GM18861 (cell line): ENCODE measurements around the gene SMAD7.
A peak's percentile ranks its signal among the peaks of the same experiment; 100 is the strongest.

Experiments
- ATAC-seq: cut with Tn5 transposase; IDR thresholded peaks from one replicate; pipeline ENCODE4 v1.9.1; 2021; ENCODE audit not compliant: unreplicated experiment

The SMAD7 gene

DNA sequence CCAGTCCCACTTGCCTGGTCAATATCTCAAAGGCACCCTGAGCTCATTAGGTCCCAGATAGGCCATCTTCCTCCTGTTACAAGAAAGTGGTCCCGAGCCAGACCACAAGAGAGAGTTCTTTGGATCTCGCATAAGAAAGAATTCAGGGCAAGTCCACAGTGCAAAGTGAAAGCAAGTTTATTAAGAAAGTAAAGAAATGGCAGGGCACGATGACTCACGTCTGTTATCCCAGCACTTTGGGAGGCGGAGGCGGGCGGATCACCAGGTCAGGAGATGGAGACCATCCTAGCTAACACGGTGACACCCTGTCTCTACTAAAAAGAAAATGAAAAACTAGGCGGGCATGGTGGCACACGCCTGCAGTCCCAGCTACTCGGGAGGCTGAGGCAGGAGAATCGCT is 10.8 kb upstream of the SMAD7 start:
- no peak for ATAC-seq

DNA sequence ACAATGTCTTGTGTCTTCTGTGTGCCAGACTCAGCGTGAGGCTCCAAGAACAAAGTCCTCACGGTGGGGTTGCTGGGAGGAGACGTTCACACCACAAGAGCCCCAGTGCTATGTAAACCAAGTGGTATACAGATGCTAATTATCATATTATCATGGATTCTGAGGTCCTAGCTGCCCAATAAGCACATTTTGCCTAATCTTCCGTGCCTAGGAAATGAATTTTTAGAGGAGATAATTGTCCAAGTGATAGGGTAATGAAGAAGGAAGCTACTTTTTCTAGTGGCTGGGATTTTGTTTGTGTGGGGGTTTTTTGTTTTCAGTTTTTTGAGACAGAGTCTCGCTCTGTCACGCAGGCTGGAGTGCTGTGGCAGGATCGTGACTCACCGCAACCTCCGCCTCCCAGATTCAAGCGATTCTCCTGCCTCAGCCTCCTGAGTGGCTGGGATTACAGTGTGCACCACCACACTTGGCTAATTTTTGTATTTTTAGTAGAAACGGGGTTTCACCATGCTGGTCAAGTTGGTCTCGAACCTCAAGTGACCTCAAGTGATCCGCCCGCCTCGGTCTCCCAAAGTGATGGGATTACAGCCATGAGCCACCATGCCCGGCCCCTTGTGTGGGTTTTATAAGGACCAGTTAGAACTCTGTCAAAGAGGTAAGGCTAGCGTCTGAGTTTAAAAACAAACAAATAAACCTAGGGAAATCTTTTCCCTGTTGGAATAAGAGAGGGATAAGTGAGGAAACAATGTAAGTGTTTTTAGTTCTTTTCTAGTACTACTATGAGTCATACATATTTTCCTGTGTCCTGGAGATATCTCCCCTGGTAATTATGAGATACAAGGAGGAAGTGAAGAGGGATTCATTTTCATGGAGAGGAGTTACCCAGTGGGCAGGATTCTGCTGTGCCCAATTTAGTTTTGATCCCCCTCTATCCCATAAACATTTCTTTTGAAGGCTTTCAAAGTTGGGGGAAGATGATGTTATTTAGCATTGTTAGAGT is 9.5 kb upstream of the SMAD7 start:
- ATAC-seq: no peak

DNA sequence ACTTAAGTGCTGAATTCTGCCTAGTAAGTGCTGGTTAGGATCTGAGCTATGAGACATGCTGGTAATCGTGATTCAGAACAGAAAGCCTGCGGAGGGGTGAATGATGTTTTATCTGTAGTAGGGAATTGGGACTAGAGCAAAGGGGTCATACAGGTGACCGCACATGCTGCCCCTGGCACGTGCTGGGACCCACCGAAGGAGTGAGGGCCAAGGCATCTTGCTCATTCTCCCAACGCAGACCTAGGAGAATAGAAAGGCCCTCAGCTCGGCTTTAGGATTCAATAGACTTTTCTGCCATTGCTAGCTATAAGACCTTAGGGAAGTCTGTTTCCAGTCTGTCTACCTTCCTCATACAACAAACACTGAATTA is 8.8 kb upstream of the SMAD7 start:
- ATAC-seq: no peak

DNA sequence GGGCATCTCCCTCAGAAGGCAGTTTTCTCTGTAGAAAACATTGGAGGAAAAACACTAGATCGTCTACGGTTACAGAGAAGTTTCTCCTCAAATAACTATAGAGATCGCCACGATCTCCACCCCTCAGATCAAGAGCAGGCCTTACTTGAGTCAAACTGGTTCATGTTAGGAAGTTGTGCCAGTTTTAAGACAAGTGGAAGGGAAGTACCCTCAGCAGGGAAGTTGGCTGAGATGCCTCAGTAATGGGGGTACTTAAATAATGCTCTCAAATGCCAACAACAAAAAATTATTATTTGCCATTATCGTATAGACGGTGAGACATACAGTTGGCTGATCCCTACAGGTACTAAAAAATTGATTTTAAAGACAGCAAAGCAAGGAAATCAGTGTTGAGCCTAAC is 8.2 kb upstream of the SMAD7 start:
- ATAC-seq: no peak

DNA sequence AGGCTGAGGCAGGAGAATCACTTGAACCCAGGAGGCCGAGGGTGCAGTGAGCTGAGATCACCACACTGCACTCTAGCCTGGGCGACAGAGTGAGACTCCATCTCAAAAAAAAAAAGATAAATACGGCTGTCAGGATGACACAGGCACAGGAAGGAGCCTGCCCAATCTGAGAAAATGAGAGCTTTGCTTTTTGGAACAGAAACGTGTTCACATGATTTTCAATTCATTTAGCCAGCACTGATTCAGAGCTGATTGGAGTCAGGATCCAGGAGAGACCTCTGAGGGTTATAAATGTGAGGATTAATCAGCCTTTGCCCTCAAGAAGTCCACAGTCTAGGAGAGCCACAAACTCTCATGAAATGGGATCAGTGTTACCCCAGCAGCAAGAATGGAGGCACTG is 6.9 kb upstream of the SMAD7 start:
- no peak for ATAC-seq

DNA sequence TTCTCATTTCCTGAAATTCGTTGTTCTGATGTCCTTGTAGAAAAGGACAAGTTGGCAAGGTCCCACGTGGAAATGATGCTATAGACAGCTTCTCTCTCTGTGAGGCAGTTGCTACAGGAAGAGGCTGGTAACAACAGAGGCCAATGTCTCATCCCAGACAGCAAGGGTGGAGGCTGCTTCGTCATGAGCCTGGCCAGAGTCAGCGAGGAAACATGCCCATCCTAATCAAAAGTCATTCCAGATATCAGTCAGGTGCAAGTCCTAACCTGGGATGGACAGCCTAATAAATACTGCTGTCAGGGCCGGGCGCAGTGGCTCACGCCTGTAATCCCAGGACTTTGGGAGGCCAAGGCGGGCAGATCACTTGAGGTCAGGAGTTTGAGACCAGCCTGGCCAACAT is 6.4 kb upstream of the SMAD7 start:
- ATAC-seq: no peak

DNA sequence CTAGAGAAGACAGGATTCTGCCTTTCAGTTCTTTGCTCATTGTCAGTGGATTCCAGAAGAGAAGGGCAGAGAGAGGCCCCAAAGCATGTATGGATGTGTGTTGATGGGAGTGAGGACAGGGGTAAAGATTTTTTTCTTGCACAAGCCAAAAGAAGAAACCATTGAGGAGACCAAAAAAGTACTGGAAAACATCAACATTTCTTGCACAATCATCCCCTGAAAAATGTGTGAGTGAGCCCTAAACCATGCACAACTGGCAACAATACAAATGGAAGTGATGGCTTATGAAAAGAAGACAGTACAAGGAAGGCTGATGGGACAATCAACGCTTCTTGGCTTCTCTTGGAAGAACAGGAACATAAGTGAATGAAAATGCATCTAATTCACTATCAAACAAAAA is 5.6 kb upstream of the SMAD7 start:
- ATAC-seq: no peak

DNA sequence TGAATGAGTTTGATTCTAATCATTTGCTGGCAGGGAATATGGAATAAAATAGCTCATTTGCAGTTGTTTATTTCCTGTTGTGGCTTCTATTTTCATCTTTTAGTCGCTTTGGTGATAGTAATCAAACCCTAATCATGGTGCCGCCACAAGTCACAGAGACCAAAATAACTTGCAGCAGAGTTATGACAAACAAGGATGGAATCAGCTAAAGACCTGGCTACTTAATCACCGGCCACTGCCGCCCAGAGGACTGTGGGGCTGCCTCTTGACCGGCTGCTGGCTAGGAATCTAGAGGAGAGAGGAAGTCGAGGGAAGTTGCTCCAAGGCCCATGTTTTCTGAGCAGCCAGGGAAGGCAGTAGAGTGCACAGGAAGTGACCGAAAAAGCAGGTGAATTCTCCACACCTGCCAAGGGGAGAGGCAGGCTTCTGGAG is 5.1 kb upstream of the SMAD7 start:
- ATAC-seq: no peak

DNA sequence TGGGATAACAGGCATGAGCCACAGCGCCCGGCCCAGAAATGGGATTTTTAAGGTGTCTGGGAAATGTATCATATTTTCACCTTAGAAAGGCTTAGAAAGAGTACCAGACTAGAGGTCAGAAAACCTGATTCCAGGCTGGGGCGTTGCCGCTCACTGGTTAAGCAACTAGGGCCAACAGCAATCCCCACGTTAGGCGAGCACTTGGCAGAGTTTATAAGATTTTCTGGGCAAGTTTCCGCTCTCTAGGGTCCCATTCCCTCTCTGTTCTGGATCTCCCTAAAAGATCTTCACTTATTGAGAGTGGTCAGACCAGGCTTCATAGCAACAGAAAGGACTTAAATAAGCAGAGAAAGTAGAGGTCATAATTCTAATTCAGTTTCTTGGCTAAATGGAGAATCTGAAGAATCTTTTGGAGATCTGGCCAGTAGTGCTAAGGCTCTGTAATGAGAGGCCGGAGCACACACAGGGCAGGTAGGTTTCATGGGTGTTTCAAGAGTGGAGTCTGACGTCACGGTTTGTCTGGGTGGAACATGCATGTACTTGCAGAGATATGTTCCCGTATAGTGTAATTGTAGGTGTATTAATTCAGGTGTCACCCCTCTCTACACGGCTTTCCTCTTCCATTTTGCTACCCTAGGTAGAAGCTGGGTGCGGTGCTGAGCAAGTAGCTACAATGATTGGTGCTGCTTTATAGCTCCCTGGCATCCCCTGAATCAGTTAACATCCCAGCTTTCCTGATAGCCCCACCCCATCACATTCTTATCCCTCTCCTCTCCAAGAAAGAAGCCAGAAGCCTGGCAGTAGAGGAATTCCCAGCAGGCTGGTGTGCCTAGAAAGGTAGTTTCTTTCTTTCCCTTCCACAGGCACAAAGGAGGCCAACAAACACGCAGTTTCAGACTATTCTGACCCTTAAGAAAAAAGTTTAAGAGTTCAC is 4.4 kb upstream of the SMAD7 start:
- ATAC-seq: no peak

DNA sequence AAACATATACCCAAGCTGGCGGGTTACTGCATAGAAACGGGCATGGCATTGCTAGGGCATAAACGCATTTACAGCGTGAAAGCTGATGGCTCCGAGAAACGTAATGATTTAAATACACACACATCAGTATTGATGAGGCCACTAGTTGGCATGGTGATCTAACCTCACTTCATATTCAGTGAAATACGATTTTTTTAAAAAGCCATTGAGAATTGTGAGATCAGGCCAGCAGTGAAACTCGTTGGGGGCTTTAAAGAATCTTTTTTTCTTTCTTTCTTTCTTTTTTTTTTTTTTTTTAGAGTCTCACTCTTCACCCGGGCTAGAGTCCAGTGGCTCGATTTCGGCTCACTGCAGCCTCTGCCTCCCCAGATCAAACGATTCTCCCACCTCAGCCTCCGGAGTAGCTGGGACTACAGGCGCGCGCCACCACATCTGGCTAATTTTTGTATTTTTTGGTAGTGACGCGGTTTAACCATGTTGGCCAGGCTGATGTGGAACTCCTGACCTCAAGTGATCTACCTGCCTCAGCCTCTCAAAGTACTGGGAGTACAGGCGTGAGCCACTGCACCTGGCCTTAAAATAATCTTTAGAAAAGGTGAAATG is 2.4 kb upstream of the SMAD7 start:
- ATAC-seq: peak; percentile 0

DNA sequence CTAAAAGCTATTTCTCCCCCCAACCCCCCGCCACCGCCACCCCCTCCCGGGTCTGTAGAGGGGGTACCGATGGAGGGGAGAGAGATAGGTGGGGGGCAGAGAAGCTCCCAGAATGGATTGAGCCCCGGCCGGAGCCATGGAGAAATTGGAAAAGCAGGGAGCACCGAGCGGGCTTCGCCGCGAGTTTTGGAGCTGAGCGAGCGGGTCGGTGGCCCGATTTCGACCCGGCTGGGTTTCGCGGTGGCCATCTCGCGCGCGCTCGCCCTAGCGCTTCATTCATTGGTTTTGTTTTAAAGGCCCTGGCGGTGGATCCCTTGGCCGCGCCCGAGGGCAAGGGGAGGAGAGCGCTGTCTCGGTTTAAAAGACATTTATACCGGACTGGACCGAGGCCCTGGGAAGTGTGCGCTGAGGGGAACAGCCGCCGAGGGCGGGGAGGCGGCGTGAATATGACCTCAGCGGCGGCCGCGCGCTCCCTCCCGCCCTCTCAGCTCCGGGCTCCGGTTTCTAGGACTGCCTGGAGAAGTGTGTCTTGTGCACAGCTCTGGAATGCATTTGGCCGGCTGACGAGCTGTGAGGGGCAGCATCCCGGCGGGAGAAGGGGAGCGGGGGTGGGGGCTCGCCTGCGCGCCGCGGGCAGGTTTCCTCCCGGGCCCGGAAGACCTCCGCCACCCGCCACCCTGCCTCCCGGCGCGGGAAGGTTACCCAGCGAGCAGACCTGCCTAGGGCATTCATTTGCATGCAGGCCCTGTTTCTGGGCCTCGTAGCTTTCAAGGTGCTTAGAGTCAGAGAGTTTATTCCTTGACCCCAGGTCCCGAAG is 1.7 kb upstream of the SMAD7 start:
- ATAC-seq: peak; percentile 24

DNA sequence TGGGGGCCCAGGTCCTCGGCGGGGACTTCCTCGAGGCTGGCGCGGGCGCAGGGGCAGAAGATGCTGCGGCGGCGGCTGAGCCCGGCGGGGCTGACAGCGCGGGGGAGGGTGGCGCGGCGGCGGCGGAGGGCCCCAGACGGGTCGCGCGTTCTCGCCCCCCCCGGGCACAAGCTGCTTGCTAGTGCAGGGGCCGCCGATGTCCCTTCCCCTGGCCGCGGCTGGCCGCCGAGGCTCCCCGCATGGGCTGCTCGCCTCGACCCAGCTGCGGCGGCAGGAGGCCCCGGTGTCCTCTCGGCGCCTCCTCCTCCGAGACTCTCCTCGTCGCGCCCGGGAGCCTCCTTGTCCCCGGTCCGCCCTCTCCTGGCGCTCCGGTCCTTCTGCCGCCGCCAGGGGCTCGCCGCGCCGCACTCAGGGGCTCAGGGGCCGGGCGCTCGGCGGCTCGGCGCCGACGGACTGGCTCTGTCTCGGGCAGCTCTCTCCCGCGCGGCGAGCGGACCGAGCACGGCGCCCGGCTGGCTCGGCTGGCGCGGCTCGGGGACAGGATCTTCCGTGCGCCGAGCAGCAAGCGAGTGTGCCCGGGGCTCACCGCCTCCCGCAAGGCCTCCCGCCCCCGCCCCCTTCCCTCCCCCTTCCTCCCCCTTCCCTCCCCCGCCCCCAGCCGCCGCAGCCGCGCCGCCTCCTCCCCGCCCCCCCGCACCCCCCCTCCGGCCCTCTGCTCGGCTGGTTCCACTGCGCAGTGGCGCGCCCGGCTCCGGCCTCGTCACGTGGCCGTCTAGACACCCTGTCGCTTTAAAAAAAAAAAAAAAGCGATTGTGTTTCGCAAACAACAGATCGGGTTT is 902 bp upstream of the SMAD7 start:
- ATAC-seq: peak; percentile 32

DNA sequence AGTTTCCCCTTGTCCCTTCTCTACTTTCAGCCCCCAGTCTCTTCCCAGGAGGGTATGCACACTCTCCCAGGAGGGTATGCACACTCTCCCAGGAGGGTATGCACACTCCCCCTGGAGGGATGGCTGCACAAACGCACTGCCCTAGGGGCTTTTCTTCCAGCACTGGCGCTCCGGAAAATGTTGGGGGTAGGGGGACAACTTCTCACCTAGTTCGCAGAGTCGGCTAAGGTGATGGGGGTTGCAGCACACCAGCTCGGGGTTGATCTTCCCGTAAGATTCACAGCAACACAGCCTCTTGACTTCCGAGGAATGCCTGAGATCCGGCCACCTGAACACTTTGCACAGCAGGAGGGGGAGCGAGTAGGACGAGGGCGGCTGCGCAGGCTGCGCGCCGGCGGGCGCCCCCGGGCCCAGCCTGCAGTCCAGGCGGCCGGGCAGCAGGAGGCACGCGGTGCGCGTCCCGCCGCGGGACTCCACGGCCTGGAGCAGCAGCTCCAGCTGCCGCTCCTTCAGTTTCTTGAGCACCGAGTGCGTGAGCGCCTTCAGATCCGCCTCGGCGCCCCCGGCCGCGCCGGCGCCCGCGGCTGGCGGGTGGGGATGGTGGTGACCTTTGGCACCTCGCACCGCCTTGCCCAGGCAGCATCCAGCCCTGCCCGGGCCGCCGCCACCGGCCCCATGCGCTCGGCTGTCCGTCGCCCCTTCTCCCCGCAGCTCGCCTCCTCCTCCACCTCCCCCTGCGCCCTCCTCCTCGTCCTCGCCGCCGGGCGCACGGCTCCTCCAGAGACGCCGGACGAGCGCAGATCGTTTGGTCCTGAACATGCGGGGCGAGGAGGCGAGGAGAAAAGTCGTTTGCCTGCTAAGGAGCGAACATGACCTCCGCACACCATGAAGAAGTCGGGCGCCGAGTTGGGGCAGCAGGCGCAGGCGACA is 894 bp downstream of the SMAD7 start:
- ATAC-seq: no peak

DNA sequence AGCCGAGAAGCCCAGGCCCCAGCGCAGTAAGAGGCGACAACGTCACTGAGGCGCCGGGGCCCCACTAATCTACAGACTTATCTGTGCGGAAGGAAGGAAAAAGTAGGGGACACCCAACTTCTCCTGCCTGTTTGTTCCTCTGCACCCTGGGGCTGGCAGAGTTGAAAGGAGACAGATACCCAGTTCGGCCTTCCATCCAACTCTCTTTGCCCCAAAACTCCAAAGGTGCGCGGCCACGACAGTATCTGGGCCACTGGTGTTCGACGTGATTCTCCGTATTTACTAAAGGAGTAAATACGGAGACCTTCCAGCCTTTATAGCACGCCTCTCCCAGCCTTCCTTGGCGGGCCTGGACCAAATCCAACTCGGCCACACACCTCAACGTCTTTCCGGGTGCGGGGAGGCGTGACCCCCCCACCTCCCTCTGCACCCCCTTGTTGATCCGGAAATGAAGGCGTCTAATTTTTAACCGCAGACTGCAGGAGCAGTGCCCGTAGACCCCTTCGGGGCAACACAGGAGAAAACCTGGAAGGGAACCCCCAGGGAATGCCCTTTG is 1.6 kb downstream of the SMAD7 start:
- ATAC-seq: no peak

DNA sequence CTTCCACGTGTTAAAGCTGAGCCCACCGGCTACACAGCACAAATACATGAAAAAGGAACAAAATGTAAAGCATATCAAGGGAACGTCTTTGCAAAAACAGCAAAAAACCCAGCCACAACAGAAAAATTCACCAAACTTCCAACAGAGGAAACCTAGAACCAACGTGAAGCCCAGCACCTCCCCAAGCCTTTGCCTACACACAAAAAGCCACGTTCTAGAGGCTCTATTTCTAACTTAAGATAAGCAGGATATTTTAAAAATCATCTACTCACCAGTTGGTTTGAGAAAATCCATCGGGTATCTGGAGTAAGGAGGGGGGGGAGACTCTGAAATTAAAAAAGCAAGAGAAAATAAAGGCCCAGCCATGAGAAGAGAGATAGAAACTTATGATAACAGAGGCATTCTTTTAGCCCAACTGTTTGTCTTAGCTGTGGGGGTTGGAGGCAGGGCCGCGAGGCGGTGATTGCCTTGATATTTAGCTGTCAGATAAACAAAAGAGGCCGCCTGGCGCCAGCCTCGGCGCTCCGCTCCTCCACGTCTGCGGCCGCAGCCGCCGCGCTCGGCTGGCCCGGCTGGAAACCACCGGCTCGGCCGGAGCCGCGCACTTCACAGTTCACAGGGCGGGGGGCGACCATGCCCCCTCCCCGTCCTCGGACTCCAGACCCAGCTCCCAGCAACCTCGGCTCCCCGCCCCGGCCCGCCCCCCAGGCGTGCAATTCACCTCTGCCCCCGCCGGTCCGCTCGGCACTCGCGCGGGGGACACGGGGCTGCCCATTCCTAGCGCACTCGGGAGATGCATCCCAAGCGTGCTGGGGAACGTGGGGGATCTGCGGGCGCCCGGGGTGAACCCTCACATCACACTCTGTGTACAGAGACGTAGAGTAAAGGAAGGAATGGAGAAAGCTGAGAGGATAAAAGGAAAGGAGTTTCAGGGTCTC is 2.4 kb downstream of the SMAD7 start:
- ATAC-seq: no peak

DNA sequence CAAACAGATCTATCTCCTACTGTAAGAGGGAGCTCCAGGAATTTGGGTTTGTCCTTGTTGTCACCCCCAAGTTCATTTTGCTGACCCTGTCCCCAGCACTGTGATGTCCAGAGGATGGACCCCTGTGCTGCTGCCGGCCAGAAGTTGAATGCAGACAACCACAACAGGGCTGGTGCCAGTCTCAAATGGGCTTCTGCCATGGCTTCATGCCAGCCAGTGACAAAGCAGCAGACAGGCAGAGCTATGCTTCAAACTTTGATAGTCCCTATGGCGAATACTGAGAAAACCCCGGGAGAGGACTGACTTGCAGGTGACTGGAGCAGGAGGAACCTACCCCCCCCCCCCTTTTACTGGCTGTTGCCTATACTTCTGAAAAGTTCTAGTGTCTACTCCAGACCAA is 3.2 kb downstream of the SMAD7 start:
- no peak for ATAC-seq

DNA sequence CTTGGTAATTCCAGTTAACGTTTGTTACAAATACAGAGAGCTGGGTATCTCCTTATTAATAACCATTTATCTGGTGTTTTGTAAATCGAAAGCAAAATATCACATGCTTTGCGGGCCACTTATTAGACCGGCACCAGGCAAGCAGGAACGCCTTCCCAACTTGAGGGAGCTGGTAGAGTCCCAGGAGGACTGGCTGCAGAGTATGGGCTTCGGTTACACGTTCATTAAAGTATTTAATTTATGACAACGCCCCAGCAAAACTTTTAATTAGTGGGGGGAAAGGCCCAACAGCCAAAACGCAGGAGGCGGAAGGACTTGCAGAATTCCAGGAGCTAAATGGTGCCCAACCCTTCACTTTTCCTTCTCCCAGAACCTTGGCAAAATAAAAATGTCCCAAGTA is 3.7 kb downstream of the SMAD7 start:
- ATAC-seq: no peak
